T47D (cell line): Measurements from ENCODE around the gene EXOC7.
"Not testable (repeated sequence)": the region's sequence is repeated elsewhere in the genome, so short reads cannot be mapped to it uniquely, and the experiment has no call there.

ENCODE experiments used
- DNase-seq, 2 experiments: peaks; one replicate each; pipeline versions ENCODE4 v3.0.0 to v3.0.0-alpha.2; 2011 to 2012; ENCODE audit warnings: low read depth in 1 of 2, low spot score in 1 of 2
- JUND ChIP-seq: IDR thresholded peaks from 2 replicates; pipeline ENCODE4 v1.6.1; 2012; ENCODE audit warnings: low read depth
- in situ Hi-C: cut with HindIII; loops from 2 replicates; pipeline ENCODE4 v1.10.0; 2016; ENCODE audit warnings: low sequenced_read_pairs, low pct_unique_long_range_greater_than_20kb

Gene EXOC7

GRCh38 chr17:76076765-76077583 lies 26.6 kb downstream of the EXOC7 start:
- in situ Hi-C loops: no loop called here

GRCh38 chr17:76076146-76076764 lies 27.3 kb downstream of the EXOC7 start:
- no peak for TF ChIP-seq JUND
- in situ Hi-C loops: no loop called here
- DNase-seq: peak in 1 of 2 experiments; percentile 29

More at GRCh38 chr17:76076765-76077583, 26.6 kb downstream of the EXOC7 start:
- TF ChIP-seq JUND: no peak
- DNase-seq: no peak

- in situ Hi-C loops: no loop called here
- no peak for TF ChIP-seq JUND
- peak; percentile 59 to 86 for DNase-seq
Measured at GRCh38 chr17:76075364-76076145, 28.0 kb downstream of the EXOC7 start.

GRCh38 chr17:76074390-76075363 lies 28.9 kb downstream of the EXOC7 start, which contains the start of gene GALR2:
GALR2 (plus strand) TSS chr17:76074781; CDS start chr17:76074884, 103 bp downstream.
- in situ Hi-C loops: no loop called here
- no peak for TF ChIP-seq JUND
- DNase-seq: no peak

- in situ Hi-C loops: no loop called here
- peak; percentile 95 to 98 for DNase-seq
Measured at GRCh38 chr17:76072148-76072858, 31.3 kb downstream of the EXOC7 start, which contains the start of gene SRP68. SRP68 (minus strand) TSS chr17:76072517; CDS start chr17:76072491, 26 bp downstream.

GRCh38 chr17:76071531-76072147 lies 31.9 kb downstream of the EXOC7 start:
- DNase-seq: no peak
- TF ChIP-seq JUND: no peak
- in situ Hi-C loops: no loop called here

More at GRCh38 chr17:76072148-76072858, 31.3 kb downstream of the EXOC7 start, which contains the start of gene SRP68:
- TF ChIP-seq JUND: no peak

GRCh38 chr17:76065775-76066174 lies 37.8 kb downstream of the EXOC7 start:
- TF ChIP-seq JUND: no peak
- in situ Hi-C loops: no loop called here
- no peak for DNase-seq

GRCh38 chr17:76063875-76064546 lies 39.6 kb downstream of the EXOC7 start:
- in situ Hi-C loops: no loop called here
- no peak for DNase-seq

GRCh38 chr17:76058264-76058663 lies 45.3 kb downstream of the EXOC7 start:
- in situ Hi-C loops, DNase-seq: not testable (repeated sequence)

More at GRCh38 chr17:76063875-76064546, 39.6 kb downstream of the EXOC7 start:
- no peak for TF ChIP-seq JUND

- in situ Hi-C loops: no loop called here
- TF ChIP-seq JUND: no peak
Measured at GRCh38 chr17:76056882-76057281, 46.7 kb downstream of the EXOC7 start.

More at GRCh38 chr17:76056882-76057281, 46.7 kb downstream of the EXOC7 start:
- peak in 1 of 2 experiments; percentile 54 for DNase-seq
